MCF 10A (cell line): ENCODE results near the gene FOXRED2. TPM values are rescaled to one million over a fixed set of nuclear protein-coding genes. Genes with fewer than 3 reads are reported as not detected.
A peak's percentile ranks its signal among the peaks of the same experiment; 100 is the strongest.

Experiments used
- BruUV-seq: library from RNA; stranded (reverse); fragments of 400-500 nt; replicated peaks from 2 replicates; lab custom pipeline; 2021; lab: Mats Ljungman, UMichigan
- CTCF ChIA-PET: fragments of 300-600 bp; sonication (Branson Sonifier 250); formaldehyde crosslinking; extraction: SDS; loops from one replicate; lab custom pipeline; 2021; ENCODE audit warnings: antibody characterized with exemption, inconsistent platforms; lab: Yijun Ruan, JAX
- POLR2A ChIA-PET: fragments of 300-600, 350-650 bp; sonication (Branson Sonifier 250); formaldehyde crosslinking; extraction: SDS; loops from one replicate; lab custom pipeline; 2020; ENCODE audit warnings: antibody characterized with exemption, inconsistent platforms; lab: Yijun Ruan, JAX
- DNase-seq: peaks from one replicate; pipeline ENCODE4 v3.0.0-alpha.2; 2018; ENCODE audit not compliant: unreplicated experiment
- H3K27ac Mint-ChIP-seq: one replicate; pipeline ENCODE4 v1.8.0; 2022; ENCODE audit warnings: mild to moderate bottlenecking, low read depth, mixed read lengths; ENCODE audit not compliant: unreplicated experiment
- H3K27me3 Mint-ChIP-seq: one replicate; pipeline ENCODE4 v1.8.0; 2022; ENCODE audit warnings: mixed read lengths; ENCODE audit not compliant: insufficient read depth, unreplicated experiment
- H3K36me3 Mint-ChIP-seq: one replicate; pipeline ENCODE4 v1.8.0; 2022; ENCODE audit warnings: mild to moderate bottlenecking, moderate library complexity, mixed read lengths; ENCODE audit not compliant: insufficient read depth, unreplicated experiment
- H3K4me1 Mint-ChIP-seq: one replicate; pipeline ENCODE4 v1.8.0; 2022; ENCODE audit warnings: mixed read lengths; ENCODE audit not compliant: insufficient read depth, unreplicated experiment
- H3K4me3 Mint-ChIP-seq: one replicate; pipeline ENCODE4 v1.8.0; 2022; ENCODE audit warnings: mild to moderate bottlenecking, moderate library complexity, mixed read lengths; ENCODE audit not compliant: unreplicated experiment
- H3K9me3 Mint-ChIP-seq: one replicate; pipeline ENCODE4 v1.8.0; 2022; ENCODE audit warnings: mixed read lengths; ENCODE audit not compliant: unreplicated experiment
- CTCF ChIP-seq: fragments of 200-600 bp; IDR thresholded peaks from one replicate; pipeline ENCODE4 v1.8.0; 2022; ENCODE audit warnings: antibody characterized with exemption, mild to moderate bottlenecking; ENCODE audit not compliant: unreplicated experiment
- intact Hi-C: fragments of 100-400 bp; cut with micrococcal nuclease; formaldehyde crosslinking; loops from 2 replicates; pipeline ENCODE4 v1.14.1; 2022
- total RNA-seq: library from RNA; stranded (reverse); gene quantifications from 2 replicates; pipeline ENCODE4 v1.2.3, GENCODE V29; 2022

Gene FOXRED2
- total RNA-seq, 1 experiment from 2014 or later = 10.9 TPM

GRCh38 chr22:36546092-36546804 is 39.4 kb upstream of the FOXRED2 start:
- intact Hi-C loops = loop anchor here (1.0 to 5.0 kb wide), 4 partner anchors 96 to 433 kb away; partner anchors contain the start of gene IFT27
- BruUV-seq = no TSS peak
- Mint-ChIP-seq H3K27me3 (peaks cover 17% of the 10 kb centered on the region), H3K4me3 (no peak overlapping the region), H3K4me1 (peaks cover 22% of the 10 kb centered on the region), H3K27ac (no peak overlapping the region), H3K36me3 (no peaks in the 10 kb centered on the region), H3K9me3 (no peaks in the 10 kb centered on the region)
- ChIA-PET CTCF (interaction anchor here (0.5 to 5.0 kb wide), 26 partner anchors 19 to 486 kb away, joined by 3 to 80 read pairs (median 4); partner anchors contain the start of gene IFT27), POLR2A (interaction anchor here (0.9 to 2.7 kb wide), 6 partner anchors 17 to 229 kb away, joined by 3 to 24 read pairs (median 6); partner anchors contain the start of genes EIF3D and IFT27)
- DNase-seq = peak; percentile 54
- peak; percentile 78 for TF ChIP-seq CTCF

- BruUV-seq = no TSS peak
- CTCF ChIA-PET = interaction anchor here (0.7 to 5.0 kb wide), 6 partner anchors 40 to 313 kb away, joined by 3 to 80 read pairs (median 8); partner anchors contain the start of gene IFT27
- TF ChIP-seq CTCF = no peak
- H3K4me3 Mint-ChIP-seq = no peak overlapping the region
- DNase-seq = no peak
- H3K36me3 Mint-ChIP-seq = no peaks in the 10 kb centered on the region
- peaks cover 22% of the 10 kb centered on the region for H3K4me1 Mint-ChIP-seq
- H3K27ac Mint-ChIP-seq = no peak overlapping the region
- H3K27me3 Mint-ChIP-seq = no peaks in the 10 kb centered on the region
- POLR2A ChIA-PET = interaction anchor here (1.1 to 4.5 kb wide), 2 partner anchors 43 to 231 kb away, joined by 3 to 35 read pairs; partner anchors contain the start of gene IFT27
- H3K9me3 Mint-ChIP-seq = no peaks in the 10 kb centered on the region
- intact Hi-C loops = loop anchor here (5.0 kb wide), 1 partner anchor 498 kb away; no protein-coding TSS in a partner anchor
Observed at GRCh38 chr22:36544107-36544620, 37.3 kb upstream of the FOXRED2 start.

- Mint-ChIP-seq H3K4me3 (no peak overlapping the region), H3K36me3 (no peaks in the 10 kb centered on the region), H3K27me3 (no peaks in the 10 kb centered on the region), H3K4me1 (peaks cover 16% of the 10 kb centered on the region), H3K9me3 (no peaks in the 10 kb centered on the region), H3K27ac (peak overlapping the region; percentile 81)
- TSS peak; percentile 88 for BruUV-seq
- TF ChIP-seq CTCF = no peak
- ChIA-PET POLR2A (interaction anchor here (0.7 to 4.5 kb wide), 13 partner anchors 10 to 804 kb away, joined by 3 to 41 read pairs (median 5); partner anchors contain the start of genes EIF3D, FOXRED2 and IFT27), CTCF (interaction anchor here (0.6 to 2.1 kb wide), 11 partner anchors 12 to 655 kb away, joined by 3 to 10 read pairs (median 3); partner anchors contain the start of gene IFT27)
- intact Hi-C loops = loop anchor here (2.0 to 5.0 kb wide), 2 partner anchors 13 to 500 kb away; partner anchors contain the start of gene EIF3D
- peak; percentile 89 for DNase-seq
Observed at GRCh38 chr22:36541831-36542411, 35.1 kb upstream of the FOXRED2 start.
